Mesendoderm (in vitro differentiated cells): ENCODE data around the gene NTNG1.

Experiments
- DNase-seq: peaks from one replicate; pipeline ENCODE4 v3.0.0; 2013
- H2AK5ac ChIP-seq: 2 replicates; pipeline ENCODE4 v1.6.1; 2013; ENCODE audit warnings: low read length, inconsistent platforms
- H2BK120ac ChIP-seq: 2 replicates; pipeline ENCODE4 v1.6.1; 2013; ENCODE audit warnings: low read depth, mild to moderate bottlenecking, low read length, moderate library complexity, mixed read lengths
- H2BK15ac ChIP-seq: replicated peaks from 2 replicates; pipeline ENCODE4 v1.6.1; 2013; ENCODE audit warnings: low read depth, mild to moderate bottlenecking, moderate library complexity
- H2BK5ac ChIP-seq: 2 replicates; pipeline ENCODE4 v1.6.1; 2013; ENCODE audit warnings: low read length, inconsistent platforms
- H3K18ac ChIP-seq: 2 replicates; pipeline ENCODE4 v1.6.1; 2013; ENCODE audit warnings: mild to moderate bottlenecking, low read length, mixed read lengths
- H3K23ac ChIP-seq: one replicate; pipeline ENCODE4 v1.6.1; 2013; ENCODE audit warnings: low read length
- H3K27ac ChIP-seq: 2 replicates; pipeline ENCODE4 v1.5.1; 2013; ENCODE audit warnings: low read depth, mild to moderate bottlenecking, inconsistent platforms, low read length, moderate library complexity
- H3K27me3 ChIP-seq: 2 replicates; pipeline ENCODE4 v1.6.1; 2013; ENCODE audit warnings: low read length, control low read depth, mild to moderate bottlenecking, inconsistent platforms; ENCODE audit not compliant: insufficient read depth, poor library complexity
- H3K36me3 ChIP-seq: 2 replicates; pipeline ENCODE4 v1.6.1; 2013; ENCODE audit warnings: low read length, inconsistent platforms; ENCODE audit not compliant: control insufficient read depth, insufficient read depth
- H3K4ac ChIP-seq: one replicate; pipeline ENCODE4 v1.6.1; 2013; ENCODE audit warnings: low read depth, mild to moderate bottlenecking, low read length, moderate library complexity
- H3K4me1 ChIP-seq: 2 replicates; pipeline ENCODE4 v1.6.1; 2013; ENCODE audit warnings: low read depth, low read length, inconsistent platforms; ENCODE audit not compliant: control insufficient read depth
- H3K4me2 ChIP-seq: 2 replicates; pipeline ENCODE4 v1.6.1; 2013; ENCODE audit warnings: low read length
- H3K4me3 ChIP-seq: 2 replicates; pipeline ENCODE4 v1.5.1; 2013; ENCODE audit warnings: mild to moderate bottlenecking, low read length
- H3K56ac ChIP-seq: one replicate; pipeline ENCODE4 v1.6.1; 2013; ENCODE audit warnings: low read length
- H3K79me1 ChIP-seq: 2 replicates; pipeline ENCODE4 v1.6.1; 2013; ENCODE audit warnings: low read length, inconsistent platforms
- H3K79me2 ChIP-seq: 2 replicates; pipeline ENCODE4 v1.6.1; 2013; ENCODE audit warnings: mild to moderate bottlenecking, low read length; ENCODE audit not compliant: control insufficient read depth, insufficient read depth
- H3K9ac ChIP-seq: 2 replicates; pipeline ENCODE4 v1.6.1; 2013; ENCODE audit warnings: low read length, inconsistent platforms
- H4K5ac ChIP-seq: one replicate; pipeline ENCODE4 v1.6.1; 2013; ENCODE audit warnings: low read length
- H4K8ac ChIP-seq: one replicate; pipeline ENCODE4 v1.6.1; 2013; ENCODE audit warnings: low read depth, mild to moderate bottlenecking, control low read depth, low read length, moderate library complexity
- WGBS: extraction: QIAGEN DNeasy Blood & Tissue Kit; methylation state at CpG from one replicate; pipeline ENCODE4 v1.1.7; 2013; ENCODE audit warnings: low lambda C conversion rate, missing lambda C conversion rate; ENCODE audit not compliant: insufficient coverage; ENCODE audit errors: extremely low coverage; 5-methylcytosine and 5-hydroxymethylcytosine counted together

The NTNG1 gene

DNA sequence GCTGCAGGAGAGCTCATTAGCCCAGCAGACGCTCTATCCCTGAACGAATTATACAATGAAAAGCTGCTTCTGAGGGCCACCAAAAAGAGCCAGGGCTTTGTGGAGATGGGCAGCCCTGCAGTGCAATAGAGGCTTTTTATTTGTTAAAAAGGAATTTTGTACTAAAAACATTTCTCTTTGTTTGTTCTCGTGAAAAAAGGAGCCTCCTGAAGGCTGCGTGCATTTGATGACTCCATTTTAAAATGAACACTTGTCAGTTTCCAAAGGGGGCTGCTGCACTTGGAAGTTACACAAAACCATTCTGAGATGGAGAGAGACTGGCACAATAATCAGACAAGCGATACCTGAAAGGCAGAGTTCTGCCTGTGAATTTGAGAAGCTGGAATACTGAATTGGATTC, 202.8 kb downstream of the NTNG1 start:
- Histone ChIP-seq H3K4ac (no peak overlapping the region), H3K4me2 (no peak overlapping the region), H2BK120ac (no peak overlapping the region), H3K4me3 (no peak overlapping the region), H3K79me1 (no peaks in the 10 kb centered on the region), H3K27me3 (no peaks in the 10 kb centered on the region), H2BK15ac (no peak overlapping the region), H4K5ac (no peak overlapping the region), H3K23ac (no peak overlapping the region), H2BK5ac (no peak overlapping the region), H3K56ac (no peak overlapping the region), H3K18ac (no peak overlapping the region), H3K9ac (no peak overlapping the region), H2AK5ac (no peak overlapping the region), H4K8ac (no peak overlapping the region), H3K79me2 (no peaks in the 10 kb centered on the region), H3K4me1 (no peaks in the 10 kb centered on the region), H3K36me3 (no peaks in the 10 kb centered on the region), H3K27ac (no peak overlapping the region)
- no CpG with 5 or more reads among the region's 5 CpGs for WGBS
- DNase-seq: no peak

GRCh38 chr1:107344268-107344760, 203.5 kb downstream of the NTNG1 start:
- H3K4ac ChIP-seq: no peak overlapping the region
- H3K27ac ChIP-seq: no peak overlapping the region
- no peak overlapping the region for H3K4me2 ChIP-seq
- H3K4me3 ChIP-seq: no peak overlapping the region
- H4K8ac ChIP-seq: no peak overlapping the region
- H2BK15ac ChIP-seq: no peak overlapping the region
- no peak overlapping the region for H3K18ac ChIP-seq
- H2BK120ac ChIP-seq: no peak overlapping the region
- H2BK5ac ChIP-seq: no peak overlapping the region
- H3K27me3 ChIP-seq: no peaks in the 10 kb centered on the region
- DNase-seq: no peak
- H3K9ac ChIP-seq: no peak overlapping the region
- no peak overlapping the region for H2AK5ac ChIP-seq
- no peaks in the 10 kb centered on the region for H3K79me2 ChIP-seq
- H3K23ac ChIP-seq: no peak overlapping the region
- H3K56ac ChIP-seq: no peak overlapping the region
- H3K4me1 ChIP-seq: no peaks in the 10 kb centered on the region
- WGBS: no CpG with 5 or more reads among the region's 1 CpG
- no peaks in the 10 kb centered on the region for H3K36me3 ChIP-seq
- no peaks in the 10 kb centered on the region for H3K79me1 ChIP-seq
- H4K5ac ChIP-seq: no peak overlapping the region

GRCh38 chr1:107344836-107345235, 204.0 kb downstream of the NTNG1 start:
- WGBS: no CpG with 5 or more reads among the region's 3 CpGs
- no peaks in the 10 kb centered on the region for H3K4me1 ChIP-seq
- H3K36me3 ChIP-seq: no peaks in the 10 kb centered on the region
- H3K79me1 ChIP-seq: no peaks in the 10 kb centered on the region
- no peak overlapping the region for H2BK5ac ChIP-seq
- H4K5ac ChIP-seq: no peak overlapping the region
- no peak overlapping the region for H3K18ac ChIP-seq
- H2AK5ac ChIP-seq: no peak overlapping the region
- H3K4ac ChIP-seq: no peak overlapping the region
- H4K8ac ChIP-seq: no peak overlapping the region
- no peaks in the 10 kb centered on the region for H3K27me3 ChIP-seq
- H2BK15ac ChIP-seq: no peak overlapping the region
- no peak overlapping the region for H2BK120ac ChIP-seq
- no peak overlapping the region for H3K56ac ChIP-seq
- H3K79me2 ChIP-seq: no peaks in the 10 kb centered on the region
- no peak overlapping the region for H3K4me2 ChIP-seq
- no peak overlapping the region for H3K9ac ChIP-seq
- H3K4me3 ChIP-seq: no peak overlapping the region
- H3K27ac ChIP-seq: no peak overlapping the region
- no peak overlapping the region for H3K23ac ChIP-seq
- no peak for DNase-seq

DNA sequence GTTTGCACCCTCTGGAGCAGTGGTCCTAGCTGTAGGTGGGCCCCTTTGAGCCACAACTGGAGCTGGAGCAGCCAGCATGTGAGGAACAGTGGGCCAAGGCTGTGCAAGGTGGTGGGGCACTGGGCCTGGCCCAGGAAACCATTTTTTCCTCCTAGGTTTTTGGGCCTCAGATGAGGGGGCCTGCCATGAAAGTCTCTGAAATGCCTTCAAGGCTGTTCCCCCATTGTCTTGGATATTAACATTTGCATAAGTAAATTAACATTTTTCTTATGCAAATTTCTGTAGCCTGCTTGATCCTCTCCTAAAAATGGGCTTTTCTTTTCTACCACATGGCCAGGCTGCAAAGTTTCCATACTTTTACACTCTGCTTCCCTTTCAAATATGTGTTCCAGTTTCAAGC, 212.0 kb downstream of the NTNG1 start:
- no peak overlapping the region for H3K18ac ChIP-seq
- DNase-seq: no peak
- no peak overlapping the region for H3K56ac ChIP-seq

DNA sequence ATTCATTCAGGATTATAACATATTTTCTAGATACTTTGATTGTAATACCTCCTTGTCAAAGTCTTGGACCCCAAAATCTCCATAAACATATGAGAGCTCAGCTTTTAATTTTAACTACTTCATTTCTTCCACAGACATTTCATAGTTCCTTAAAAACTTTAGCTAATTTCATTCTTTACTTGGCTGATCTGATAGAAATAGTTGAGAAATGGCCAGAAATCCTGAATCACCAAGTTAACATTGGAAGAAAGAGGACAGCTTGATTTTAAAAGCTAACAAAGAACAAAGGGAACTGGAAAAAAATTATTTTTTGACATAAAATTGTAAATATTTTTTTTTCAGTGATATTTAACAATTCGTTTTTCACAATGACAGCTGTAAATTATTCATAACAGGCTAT, 216.5 kb downstream of the NTNG1 start:
- H3K4me1 ChIP-seq: peaks cover 5% of the 10 kb centered on the region

More for the DNA sequence above, 212.0 kb downstream of the NTNG1 start:
- H3K4ac ChIP-seq: no peak overlapping the region
- no peaks in the 10 kb centered on the region for H3K79me2 ChIP-seq
- H3K4me2 ChIP-seq: no peak overlapping the region
- no peaks in the 10 kb centered on the region for H3K27me3 ChIP-seq
- no peaks in the 10 kb centered on the region for H3K79me1 ChIP-seq
- H3K23ac ChIP-seq: no peak overlapping the region
- H2AK5ac ChIP-seq: no peak overlapping the region
- H3K27ac ChIP-seq: no peak overlapping the region
- H3K36me3 ChIP-seq: no peaks in the 10 kb centered on the region
- no peak overlapping the region for H3K9ac ChIP-seq
- no peak overlapping the region for H4K8ac ChIP-seq
- H3K4me1 ChIP-seq: no peaks in the 10 kb centered on the region
- H2BK15ac ChIP-seq: no peak overlapping the region
- H3K4me3 ChIP-seq: no peak overlapping the region
- H2BK120ac ChIP-seq: no peak overlapping the region
- no peak overlapping the region for H4K5ac ChIP-seq
- no peak overlapping the region for H2BK5ac ChIP-seq

DNA sequence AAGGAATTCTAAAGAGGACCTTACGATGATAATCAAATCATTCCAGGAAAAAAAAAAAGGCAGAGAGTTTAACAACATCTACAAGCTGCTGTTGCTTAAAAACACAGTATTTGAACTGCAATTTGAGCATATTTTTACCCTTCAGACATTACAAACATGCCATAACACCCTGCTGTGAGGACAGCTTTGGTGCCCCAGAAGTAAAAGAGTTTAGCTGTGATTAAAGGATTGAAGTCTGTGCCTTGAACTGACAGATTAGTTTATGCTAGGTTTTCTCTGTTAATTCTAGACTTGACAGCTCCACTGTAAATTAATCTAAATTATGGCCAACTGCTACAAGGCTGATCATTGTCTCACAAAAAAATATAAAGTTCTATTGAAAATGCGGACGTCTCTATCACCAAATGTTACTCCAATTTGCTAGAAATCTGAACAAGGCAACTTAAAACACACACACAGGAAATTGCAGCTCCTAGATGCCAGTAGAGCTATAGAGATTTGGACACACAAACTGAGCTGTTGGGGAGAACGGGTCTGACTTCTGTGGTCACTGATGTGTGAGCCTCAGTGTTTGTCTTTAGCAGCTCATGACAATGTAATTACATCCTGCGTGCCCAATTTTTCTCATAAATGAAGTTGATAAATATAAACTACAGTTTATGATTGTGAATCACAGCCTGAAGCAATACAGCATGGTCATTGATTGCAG, 217.9 kb downstream of the NTNG1 start:
- H3K36me3 ChIP-seq: no peaks in the 10 kb centered on the region
- no peak overlapping the region for H2BK120ac ChIP-seq
- no CpG with 5 or more reads among the region's 5 CpGs for WGBS
- peaks cover 5% of the 10 kb centered on the region for H3K4me1 ChIP-seq
- H2BK5ac ChIP-seq: no peak overlapping the region
- no peak overlapping the region for H2BK15ac ChIP-seq
- H3K4me2 ChIP-seq: no peak overlapping the region
- H4K8ac ChIP-seq: no peak overlapping the region
- no peak overlapping the region for H3K18ac ChIP-seq
- no peak overlapping the region for H3K23ac ChIP-seq
- H2AK5ac ChIP-seq: no peak overlapping the region
- DNase-seq: no peak
- H3K27me3 ChIP-seq: no peaks in the 10 kb centered on the region
- H3K27ac ChIP-seq: no peak overlapping the region
- H3K9ac ChIP-seq: no peak overlapping the region
- no peak overlapping the region for H3K4ac ChIP-seq
- no peak overlapping the region for H3K56ac ChIP-seq
- H3K4me3 ChIP-seq: no peak overlapping the region
- H3K79me2 ChIP-seq: no peaks in the 10 kb centered on the region
- no peak overlapping the region for H4K5ac ChIP-seq
- no peaks in the 10 kb centered on the region for H3K79me1 ChIP-seq

More for the DNA sequence above, 216.5 kb downstream of the NTNG1 start:
- WGBS: no CpG with 5 or more reads among the region's 1 CpG
- Histone ChIP-seq H3K4me2 (no peak overlapping the region), H4K5ac (no peak overlapping the region), H3K79me2 (no peaks in the 10 kb centered on the region), H3K36me3 (no peaks in the 10 kb centered on the region), H3K56ac (no peak overlapping the region), H3K18ac (no peak overlapping the region), H3K23ac (no peak overlapping the region), H2BK120ac (no peak overlapping the region), H3K9ac (no peak overlapping the region), H3K4me3 (no peak overlapping the region), H2BK5ac (no peak overlapping the region), H3K4ac (no peak overlapping the region), H2AK5ac (no peak overlapping the region), H3K27me3 (no peaks in the 10 kb centered on the region), H3K27ac (no peak overlapping the region), H3K79me1 (no peaks in the 10 kb centered on the region), H2BK15ac (no peak overlapping the region), H4K8ac (no peak overlapping the region)
- no peak for DNase-seq
